ENCODE data around the gene KLF1. TPM values are rescaled to one million over a fixed set of nuclear protein-coding genes. Genes with fewer than 3 reads are reported as not detected.
A peak's percentile ranks its signal among the peaks of the same experiment; 100 is the strongest.

The KLF1 gene
- total and polyA plus RNA-seq, 2 of the 13 experiments (the other 11 are each of a cell fraction or from before 2014, with no cell fraction given), result not detected

DNA sequence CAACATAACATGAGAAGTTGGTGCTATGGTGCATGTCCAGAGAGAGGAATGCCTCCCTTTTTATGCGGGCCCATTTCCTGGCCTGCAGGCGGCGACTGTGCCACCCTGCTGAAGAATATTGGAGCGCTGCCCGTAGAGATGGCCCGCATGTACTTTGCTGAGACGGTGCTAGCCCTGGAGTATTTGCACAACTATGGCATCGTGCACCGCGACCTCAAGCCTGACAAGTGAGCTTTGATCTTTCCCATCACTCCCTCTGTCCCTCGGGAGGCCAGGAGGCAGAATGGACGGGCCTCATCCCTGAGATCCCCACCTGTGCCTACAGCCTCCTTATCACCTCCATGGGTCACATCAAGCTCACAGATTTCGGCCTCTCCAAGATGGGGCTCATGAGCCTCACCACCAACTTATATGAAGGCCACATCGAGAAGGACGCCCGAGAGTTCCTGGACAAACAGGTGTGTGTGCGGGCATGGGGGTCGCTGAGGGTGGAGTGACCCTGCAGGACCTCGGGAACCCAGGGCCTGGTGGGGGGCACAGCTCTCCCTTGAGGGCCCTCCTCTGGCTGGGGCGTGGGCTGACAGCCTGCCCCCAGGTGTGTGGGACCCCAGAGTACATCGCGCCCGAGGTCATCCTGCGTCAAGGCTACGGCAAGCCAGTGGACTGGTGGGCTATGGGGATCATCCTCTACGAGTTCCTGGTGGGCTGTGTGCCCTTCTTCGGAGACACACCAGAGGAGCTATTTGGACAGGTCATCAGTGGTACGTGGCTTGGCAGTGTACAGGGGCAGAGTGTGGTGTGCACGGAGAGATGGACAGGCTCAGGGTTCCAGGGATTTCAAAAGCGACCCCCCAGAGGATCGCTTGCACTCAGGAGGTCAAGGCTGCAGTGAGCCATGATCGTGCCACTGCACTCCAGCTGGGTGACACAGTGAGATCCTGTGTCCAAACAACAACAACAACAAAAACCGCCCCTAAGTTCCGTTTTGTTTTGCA is 22.0 kb downstream of the KLF1 start (continued):
- 0 out of 2 replicates have a peak, but pooled peaks have one; percentile 5 for TF ChIP-seq MNT (IDR thresholded peaks at IDR 0.05)
- TF ChIP-seq, protein P1, sequence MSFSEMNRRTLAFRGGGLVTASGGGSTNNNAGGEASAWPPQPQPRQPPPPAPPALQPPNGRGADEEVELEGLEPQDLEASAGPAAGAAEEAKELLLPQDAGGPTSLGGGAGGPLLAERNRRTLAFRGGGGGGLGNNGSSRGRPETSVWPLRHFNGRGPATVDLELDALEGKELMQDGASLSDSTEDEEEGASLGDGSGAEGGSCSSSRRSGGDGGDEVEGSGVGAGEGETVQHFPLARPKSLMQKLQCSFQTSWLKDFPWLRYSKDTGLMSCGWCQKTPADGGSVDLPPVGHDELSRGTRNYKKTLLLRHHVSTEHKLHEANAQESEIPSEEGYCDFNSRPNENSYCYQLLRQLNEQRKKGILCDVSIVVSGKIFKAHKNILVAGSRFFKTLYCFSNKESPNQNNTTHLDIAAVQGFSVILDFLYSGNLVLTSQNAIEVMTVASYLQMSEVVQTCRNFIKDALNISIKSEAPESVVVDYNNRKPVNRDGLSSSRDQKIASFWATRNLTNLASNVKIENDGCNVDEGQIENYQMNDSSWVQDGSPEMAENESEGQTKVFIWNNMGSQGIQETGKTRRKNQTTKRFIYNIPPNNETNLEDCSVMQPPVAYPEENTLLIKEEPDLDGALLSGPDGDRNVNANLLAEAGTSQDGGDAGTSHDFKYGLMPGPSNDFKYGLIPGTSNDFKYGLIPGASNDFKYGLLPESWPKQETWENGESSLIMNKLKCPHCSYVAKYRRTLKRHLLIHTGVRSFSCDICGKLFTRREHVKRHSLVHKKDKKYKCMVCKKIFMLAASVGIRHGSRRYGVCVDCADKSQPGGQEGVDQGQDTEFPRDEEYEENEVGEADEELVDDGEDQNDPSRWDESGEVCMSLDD (CRISPR knock-in tag; IDR thresholded peaks at IDR 0.05; ENCODE audit: borderline replicate concordance), result 0 out of 2 replicates have a peak, but pooled peaks have one; percentile 45
- peak; percentile 38 for TF ChIP-seq ZNF781 (CRISPR knock-in tag; IDR thresholded peaks at IDR 0.05; ENCODE audit: borderline replicate concordance, not compliant biosample characterization)
- no peak for TF ChIP-seq AHR (CRISPR knock-in tag; IDR thresholded peaks at IDR 0.05)
- peak; percentile 60; the same call in 1 of the 2 replicates for TF ChIP-seq MTA1 (CRISPR knock-in tag; IDR thresholded peaks at IDR 0.05; ENCODE audit: borderline replicate concordance)
- TF ChIP-seq THAP9 (CRISPR knock-in tag; IDR thresholded peaks at IDR 0.05; ENCODE audit: borderline replicate concordance), result peak; percentile 25; the same call in 1 of the 2 replicates
- TF ChIP-seq DRAP1 (CRISPR knock-in tag; IDR thresholded peaks at IDR 0.05), result peak; percentile 19; the same call in 1 of the 2 replicates
- TF ChIP-seq ZNF589 (CRISPR knock-in tag; conservative IDR thresholded peaks at IDR 0.05), result 0 out of 2 replicates have a peak, but pooled peaks have one; percentile 64
- no peak for TF ChIP-seq RORA (CRISPR knock-in tag; IDR thresholded peaks at IDR 0.05)
- peak; percentile 32; the same call in 1 of the 2 replicates for TF ChIP-seq RCOR2 (CRISPR knock-in tag; IDR thresholded peaks at IDR 0.05)
- no peak for TF ChIP-seq TBX2 (CRISPR knock-in tag; IDR thresholded peaks at IDR 0.05; ENCODE audit: borderline replicate concordance)
- peak; percentile 52; the same call in 1 of the 2 replicates for TF ChIP-seq MIER2 (CRISPR knock-in tag; IDR thresholded peaks at IDR 0.05)
- TF ChIP-seq SRY (CRISPR knock-in tag; IDR thresholded peaks at IDR 0.05), result no peak
- no peak for TF ChIP-seq ZNF564 (CRISPR knock-in tag; IDR thresholded peaks at IDR 0.05)
- no peak; the same call in 1 of the 2 replicates for TF ChIP-seq FOXO1 (CRISPR knock-in tag; IDR thresholded peaks at IDR 0.05)
- TF ChIP-seq MYNN (CRISPR knock-in tag; IDR thresholded peaks at IDR 0.05; ENCODE audit: low read depth), result no peak
- TF ChIP-seq MAFF (IDR thresholded peaks at IDR 0.05; ENCODE audit: low read depth, low read length), result no peak
